ENCODE results near the gene SMIM35.

The SMIM35 gene

DNA sequence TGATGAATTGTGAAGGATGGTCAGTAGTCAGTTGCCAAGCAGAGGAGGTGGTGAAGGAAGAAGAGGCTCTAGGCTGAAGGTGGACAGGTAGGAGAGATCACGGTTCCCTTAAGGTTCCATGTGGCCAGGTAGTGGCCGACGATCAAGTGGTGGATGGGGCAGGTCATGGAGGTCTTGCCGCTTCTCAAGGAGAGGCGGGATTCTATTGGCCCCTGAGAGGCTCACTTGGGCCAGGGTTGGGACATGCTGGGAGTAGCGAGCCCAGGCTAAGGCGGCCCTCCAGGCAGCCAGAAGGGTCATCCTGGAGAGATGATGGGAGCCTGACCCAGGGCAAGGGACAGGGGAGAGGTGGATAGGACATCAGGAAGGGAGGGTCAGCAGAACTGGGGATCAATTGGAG is 30.8 kb downstream of the SMIM35 start:
- no peak for DNase-seq

DNA sequence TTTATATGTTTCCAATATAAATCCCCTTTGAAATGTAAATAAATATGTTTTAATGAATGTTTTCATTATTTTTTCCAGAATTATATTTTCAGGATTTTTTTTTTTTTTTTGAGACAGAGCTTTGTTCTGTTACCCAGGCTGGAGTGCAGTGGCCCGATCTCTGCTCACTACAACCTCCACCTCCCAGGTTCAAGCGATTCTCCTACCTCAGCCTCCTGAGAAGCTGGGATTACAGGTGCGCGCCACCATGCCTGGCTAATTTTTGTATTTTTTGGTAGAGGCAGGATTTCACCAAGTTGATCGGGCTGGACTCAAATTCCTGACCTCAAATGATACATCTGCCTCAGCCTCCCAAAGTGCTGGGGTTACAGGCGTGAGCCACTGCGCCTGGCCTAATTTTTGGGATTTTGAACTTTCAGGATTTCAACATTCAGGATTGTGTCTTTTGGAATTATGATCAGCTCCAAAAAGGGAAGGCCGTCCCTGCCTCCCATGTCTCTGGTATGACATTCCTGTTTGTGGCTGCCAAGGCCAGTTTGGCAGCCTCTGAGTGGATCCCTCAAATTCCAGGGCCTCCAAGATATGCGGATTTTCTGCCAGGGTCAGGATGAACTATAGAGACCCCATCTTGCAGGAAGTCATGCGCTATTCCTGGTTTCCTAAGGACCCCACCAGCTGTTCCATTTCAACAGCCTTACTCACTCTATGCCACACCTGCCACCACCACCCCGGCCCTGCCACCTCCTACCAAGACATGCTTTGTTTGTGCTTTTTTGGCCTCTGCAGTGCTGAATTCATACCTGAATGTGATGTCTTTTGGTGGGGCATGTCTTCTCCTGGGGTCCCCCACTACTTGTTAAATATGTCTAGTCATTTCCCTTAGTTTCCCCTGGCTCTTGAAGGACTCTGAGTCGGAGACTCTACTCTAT is 31.8 kb downstream of the SMIM35 start:
- DNase-seq = no peak

DNA sequence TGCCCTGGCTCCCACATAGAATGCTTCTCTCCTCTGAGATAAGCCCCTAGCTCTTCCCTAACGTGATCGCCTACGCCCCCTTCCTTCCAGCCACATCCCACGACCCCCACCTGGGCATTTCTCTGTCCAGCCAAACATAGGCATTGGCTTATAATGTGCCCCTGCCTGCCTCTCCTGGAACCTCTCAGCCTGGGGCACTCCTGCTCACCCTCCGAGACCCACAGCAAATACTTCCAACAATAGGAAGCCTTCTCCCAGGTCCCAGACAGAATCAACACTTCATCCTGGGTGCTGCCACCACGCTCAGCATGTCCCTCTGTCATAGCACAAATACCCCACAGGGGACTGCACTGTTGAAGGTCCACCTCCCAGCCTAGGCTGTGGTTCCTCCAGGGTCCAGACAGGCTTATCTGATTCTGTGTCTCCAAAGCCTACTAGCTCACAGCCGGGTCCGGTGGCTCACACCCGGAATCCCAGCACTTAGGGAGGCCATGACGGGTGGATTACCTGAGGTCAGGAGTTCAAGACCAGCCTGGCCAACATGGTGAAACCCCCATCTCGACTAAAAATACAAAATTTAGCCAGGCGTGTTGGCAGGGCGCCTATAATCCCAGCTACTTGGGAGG is 34.1 kb downstream of the SMIM35 start:
- no peak for DNase-seq

DNA sequence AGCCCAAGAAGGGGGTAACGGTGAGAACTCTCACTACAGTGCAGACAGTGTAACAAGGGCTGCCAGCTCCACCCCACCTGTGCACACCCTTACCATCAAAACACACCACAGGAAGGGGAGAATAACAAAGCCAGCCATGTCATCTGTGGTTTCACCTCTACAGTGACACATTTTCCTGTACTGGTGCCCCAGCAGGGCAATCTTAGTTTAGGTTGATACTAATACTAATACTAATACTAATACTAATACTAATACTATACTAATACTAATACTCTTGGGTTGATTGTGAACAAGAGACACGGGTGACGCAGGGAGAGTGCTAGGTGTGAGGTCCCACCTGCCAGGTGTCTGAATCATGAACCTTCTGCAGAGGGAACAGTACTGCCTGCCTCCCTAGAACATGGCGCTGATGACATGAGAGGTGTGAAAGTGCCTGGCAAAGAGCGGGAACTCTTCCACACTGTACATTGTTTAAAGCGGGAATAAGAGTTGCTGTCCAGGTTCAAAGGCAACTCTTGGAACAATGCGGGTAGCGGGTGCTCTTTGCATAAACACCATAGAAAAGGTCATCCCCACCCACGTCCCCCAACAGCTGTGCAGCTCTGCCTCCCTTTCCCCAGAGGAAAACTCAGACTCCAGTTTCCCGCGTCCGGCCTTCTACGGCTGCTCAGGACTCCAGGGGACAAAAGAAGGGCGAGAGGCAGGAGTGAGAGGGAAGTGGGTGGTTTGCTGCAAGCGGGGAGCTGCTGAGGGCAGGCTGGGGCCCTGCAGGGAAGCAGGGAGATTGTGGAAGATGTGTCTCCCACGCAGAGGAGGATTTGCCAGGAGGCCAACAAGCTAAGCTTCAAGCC is 34.9 kb downstream of the SMIM35 start:
- peak; percentile 79 to 85 for DNase-seq

DNA sequence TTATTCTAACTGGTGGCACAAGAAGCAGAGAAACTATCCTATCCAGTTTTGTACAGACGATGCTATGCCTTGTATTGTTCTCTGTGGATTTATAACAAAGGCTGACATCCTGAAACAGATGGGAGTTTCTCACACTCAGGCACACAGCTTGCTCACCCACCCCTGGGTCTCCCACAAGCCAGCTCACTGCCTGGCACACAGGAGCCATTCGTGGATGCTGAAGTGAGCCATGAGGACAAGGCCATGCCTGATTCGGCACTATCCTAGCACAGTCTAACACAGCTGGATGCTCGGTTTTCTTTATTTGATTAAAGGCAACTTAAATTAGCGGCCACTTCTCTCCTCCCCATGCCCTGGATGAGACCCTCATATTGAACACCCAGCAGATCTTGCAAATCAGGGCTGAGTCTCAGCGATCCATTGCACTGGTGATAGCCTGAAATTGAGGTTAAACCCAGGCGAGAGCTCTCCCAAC is 35.6 kb downstream of the SMIM35 start:
- DNase-seq = no peak

DNA sequence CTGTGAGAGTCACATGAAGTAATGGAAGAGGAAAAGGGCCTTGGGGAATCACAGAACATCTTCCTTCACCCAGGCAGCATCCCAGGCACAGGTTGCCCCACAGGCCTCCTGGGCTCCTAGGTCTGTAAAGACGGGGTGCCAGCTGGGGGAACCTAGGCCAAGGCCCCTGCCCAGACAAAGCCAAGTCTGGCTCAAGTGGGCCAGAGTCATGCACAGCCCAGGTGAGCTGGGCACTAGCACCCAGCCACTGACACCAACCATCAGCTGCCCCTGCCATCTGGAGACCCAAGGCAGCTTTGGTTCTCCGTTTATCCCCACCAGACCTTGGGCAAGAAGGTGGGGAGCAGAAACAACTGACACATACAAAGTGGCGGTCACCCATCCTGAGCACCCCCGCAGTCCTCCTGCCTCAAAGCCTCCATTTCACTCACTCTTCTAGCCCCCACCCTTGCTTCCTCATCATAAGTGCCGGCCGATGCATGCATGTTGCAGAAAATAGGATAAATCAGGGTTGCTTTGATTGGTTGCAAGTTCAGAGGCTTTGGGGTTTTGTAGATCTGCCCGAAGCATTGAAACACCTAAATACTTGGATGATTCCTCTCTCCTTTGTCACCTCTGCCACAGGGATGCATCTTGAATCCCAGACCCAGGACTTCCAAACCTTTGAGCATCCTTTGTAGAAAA is 36.4 kb downstream of the SMIM35 start:
- DNase-seq = no peak

DNA sequence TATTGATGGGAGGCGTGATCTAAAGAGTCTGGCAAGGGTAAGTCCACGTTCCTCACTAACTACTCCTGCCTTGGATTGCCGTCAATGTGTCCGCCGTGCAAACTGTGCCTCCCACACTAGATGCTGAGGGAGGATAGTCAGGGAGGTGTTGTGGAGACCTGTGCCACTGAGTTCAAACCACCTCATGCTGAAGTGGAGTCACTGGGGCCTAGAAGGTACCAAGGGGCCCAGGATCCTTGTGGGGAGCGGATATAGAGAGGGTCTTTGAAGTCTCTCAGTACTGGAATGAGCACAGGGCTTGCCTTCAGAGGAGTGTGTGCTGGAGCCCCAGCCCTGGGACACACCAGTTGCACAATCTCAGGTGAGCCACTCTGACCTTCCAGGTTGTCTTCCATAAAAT is 37.0 kb downstream of the SMIM35 start:
- DNase-seq = no peak

DNA sequence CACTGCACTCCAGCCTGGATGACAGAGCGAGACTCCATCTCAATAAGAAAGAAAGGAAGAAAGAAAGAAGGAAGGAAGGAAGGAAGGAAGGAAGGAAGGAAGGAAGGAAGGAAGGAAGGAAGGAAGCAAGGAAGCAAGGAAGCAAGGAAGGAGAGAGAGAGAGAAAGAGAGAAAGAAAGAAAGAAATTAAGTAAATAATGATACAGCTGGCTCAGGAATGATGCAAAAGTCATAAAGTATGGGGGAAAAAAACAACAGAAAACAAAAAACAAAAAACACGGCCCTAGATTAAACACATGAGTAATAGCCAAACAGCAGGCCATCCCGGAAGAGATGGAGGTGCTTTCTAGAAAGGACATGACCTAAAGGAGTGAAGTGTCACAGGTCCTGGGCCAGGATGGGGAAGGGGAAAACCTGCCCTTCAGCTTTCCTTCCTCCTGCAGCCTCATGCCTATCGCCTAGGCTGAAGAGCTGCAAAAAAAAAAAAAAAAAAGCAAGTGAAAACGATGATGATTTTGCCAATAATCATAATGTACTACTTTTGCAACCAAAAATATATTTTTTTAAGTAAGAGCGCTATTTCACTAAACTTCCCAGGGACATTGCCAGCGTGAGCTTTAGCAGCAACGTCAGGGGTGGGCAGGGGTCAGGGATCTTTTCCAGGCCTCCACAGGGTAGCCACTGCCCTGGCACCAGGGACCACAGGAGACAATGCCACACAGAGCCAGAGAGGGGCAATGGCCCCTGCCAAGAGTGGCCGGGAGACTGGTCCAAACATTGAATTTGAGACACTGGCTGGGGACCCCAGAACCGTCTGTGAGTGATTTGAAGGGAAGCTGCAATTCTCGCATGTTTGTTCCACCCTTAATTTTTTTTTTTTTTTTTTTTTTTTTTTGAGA is 38.0 kb downstream of the SMIM35 start:
- DNase-seq = peak in 1 of 2 donors; percentile 11

DNA sequence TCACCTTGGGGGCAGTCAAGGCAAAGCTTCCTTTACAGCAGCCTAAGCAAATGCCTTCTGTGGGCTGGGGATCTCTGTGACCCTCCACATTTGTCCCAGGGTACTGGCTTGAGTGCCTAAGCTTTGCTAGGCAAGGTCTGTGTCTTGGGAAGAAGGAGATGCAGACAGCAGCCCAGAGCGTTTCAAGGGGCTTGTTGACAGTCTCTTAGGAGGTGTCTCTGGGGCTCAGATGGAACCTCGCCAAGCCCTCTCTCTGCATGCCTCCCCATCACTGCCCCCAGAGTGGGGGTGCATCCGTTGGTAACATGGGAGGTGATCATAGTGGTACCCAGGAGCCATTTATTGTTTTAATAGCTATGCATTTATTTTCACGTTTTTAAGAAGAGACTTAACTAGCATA is 39.0 kb downstream of the SMIM35 start:
- no peak for DNase-seq

DNA sequence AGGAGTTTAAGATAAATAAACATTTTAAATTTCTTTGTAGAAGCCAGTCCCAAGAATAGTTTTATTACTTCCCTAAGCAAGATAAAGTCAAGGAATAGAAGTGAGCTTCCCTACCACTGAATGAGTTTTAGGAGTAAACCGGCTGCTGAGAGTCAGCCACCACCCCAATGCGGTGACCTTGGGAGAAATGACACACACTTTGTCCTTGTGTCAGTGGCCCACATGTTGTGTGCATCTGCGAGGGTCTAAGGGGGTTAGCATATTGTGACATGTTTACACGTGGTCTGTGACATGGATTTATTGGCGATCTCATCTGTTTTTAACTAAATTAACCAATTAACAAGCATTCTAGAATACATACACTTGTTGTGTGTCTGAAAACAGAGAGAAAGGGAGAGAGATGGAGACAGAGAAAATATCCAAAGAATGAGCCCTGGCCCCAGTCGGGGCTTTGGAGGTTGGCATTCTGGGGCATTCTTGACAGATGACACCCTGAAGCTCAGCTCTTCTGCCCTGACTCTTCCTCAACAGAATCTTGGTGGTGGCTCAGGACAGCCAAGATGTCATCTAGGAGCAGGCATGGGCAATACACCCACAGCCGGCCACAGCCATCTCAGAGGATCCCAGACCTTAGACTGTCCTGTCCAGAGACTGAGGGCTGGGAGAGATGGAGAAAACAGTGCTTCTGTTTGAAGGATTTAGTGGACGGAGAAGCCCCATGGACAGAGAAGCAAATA is 39.6 kb downstream of the SMIM35 start:
- peak in 1 of 2 donors; percentile 4 for DNase-seq

DNA sequence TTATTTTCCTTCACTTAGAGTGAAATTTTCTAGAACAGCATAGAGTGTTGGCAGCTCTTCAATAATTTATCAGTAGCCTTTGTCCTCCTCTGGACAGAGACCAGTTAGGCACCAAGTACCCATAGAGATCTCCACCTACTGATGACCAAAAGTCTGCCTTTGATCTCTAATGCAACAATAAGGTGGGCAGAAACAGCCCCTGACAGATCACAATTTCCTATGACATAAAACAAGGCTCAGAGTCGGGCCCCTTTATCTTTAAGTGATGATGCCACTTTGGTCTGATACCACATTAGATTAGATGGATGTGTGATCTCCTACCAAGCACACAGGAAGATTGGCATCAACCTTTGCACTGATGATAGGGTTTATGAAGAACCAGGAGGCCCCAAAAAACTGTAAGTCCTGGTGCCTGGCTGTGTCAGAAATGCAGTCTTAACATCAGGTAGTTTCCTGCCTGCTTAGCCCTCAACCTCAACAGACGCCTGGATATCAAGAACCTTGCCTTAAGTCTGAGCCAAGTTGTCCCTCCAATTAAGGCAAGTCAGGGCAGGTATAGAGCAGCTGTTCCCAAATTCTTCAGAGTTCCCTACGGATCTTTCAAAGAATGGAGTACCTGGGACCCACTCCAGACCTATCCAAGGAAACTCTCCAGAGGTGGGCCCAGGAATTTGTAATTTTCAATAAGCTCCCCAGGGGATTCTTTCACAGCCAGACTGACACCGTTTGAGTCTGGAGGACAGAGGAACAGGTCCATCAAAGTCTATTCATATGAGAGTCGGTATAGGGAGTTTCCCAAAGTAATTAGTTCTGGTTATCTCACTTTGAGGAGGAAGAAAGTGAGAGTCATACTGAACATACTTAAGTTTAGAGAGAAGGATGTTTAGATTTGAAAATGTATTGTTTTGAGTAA is 40.5 kb downstream of the SMIM35 start:
- DNase-seq = peak; percentile 34 to 79

DNA sequence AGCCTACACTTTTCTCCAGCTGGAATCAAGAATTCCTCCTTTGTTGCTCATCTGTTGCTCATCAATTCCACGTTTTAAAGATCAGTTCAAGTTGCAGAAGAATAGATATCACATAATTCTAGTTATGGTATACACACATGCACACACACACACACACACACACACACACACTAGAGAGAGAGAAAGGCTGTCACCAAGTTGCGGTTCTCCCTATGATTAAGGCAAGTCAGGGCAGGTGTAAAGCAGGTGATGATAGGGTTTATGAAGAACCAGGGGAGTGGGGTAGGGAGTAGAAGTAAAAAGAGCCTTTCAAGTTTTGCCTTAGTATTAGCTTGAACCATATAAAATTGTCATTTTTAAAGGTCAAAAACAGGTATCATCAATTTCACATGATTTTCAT is 41.6 kb downstream of the SMIM35 start:
- peak in 1 of 2 donors; percentile 43 for DNase-seq

DNA sequence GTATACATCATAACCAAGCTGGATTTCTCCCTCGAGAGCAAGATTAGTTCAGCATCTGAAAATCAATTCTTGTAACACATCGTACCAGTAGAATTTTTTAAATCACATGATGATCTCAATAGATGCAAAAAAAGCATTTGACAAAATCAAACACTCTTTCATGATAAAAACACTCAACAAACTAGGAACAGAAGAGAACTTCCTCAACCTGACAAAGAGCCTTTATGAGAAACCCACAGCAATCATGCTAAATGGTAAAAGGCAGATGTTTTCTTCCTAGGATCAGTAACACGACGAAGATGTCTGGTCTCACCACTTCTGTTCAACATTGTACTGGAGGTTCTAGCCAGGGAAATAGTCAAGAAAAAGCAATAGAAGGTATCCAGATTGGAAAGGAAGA is 44.0 kb downstream of the SMIM35 start:
- DNase-seq = peak in 1 of 2 donors; percentile 14

DNA sequence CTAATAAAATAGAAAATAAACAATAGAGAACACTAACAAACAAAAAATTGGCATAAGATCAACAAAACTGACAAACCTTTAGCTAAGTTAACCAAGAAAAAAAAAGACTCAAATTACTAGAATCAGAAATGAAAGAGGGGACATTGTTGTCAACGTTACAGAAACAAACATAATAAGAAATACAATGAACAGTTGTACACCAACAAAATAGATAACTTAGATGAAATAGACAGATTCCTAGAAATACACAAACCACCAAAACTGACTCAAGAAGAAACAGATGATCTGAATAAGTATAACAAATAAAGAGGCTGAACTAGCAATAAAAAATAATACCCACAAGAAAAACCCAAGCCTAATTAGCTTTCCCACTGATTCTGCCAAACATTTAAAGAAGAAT is 44.6 kb downstream of the SMIM35 start:
- DNase-seq = peak in 1 of 2 donors; percentile 48

DNA sequence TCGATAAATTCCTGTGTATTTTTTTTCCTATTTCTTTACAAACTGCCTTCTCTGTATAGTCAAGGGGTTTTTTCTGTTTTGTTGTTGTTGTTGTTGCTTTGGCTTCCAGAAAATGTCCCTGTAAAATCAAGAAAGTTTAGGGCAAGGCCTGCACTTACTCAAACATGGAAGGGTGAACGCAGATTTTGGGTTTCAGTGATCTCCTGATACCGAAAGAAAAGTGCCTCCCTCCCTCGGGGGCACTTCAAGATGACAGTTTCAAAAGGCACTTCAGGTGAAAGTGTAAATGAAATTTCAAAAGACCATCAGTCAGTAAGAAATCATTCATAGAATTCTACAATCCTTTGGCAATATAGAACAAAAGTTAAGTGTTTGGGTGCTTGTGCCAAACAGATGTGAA is 53.3 kb downstream of the SMIM35 start:
- DNase-seq = no peak

DNA sequence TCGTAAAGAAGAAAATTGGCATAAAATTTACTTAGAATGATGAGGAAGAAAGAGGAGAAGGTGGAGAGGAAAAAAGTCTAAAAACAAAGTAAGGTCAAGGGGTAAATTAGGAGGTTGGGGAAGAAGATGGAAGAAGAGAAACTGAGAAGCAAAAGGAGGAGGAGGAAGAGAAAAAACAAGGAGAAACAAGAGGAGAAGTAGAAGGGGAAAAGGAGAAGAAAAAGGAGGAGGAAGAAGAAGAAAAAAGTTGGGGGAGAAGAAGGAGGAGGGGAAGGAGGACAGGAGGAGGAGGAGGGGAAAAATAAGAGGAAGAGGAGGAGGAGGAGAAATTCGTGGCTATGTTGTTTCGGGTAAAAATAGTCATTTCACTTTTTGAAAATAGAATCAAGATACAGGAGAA is 58.1 kb downstream of the SMIM35 start:
- no peak for DNase-seq

DNA sequence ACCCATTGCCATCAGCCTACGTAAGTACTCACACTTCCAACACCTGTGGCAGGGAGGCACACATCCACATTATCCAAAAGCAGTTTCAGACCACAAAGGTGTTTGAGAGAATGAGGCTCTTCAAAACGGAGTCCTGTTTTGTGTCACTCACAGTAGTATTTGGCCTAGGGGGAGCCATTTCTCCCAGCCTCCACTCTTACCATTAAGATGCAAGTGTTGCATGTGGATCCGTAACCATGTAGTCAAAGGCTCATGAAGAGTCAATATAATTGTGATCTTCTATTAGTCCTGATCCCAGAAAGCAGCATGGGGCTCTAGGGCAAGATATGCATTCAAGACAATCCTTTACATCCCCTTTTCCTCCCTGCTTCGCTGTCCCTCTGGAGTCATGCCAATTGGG is 59.1 kb downstream of the SMIM35 start:
- no peak for DNase-seq

DNA sequence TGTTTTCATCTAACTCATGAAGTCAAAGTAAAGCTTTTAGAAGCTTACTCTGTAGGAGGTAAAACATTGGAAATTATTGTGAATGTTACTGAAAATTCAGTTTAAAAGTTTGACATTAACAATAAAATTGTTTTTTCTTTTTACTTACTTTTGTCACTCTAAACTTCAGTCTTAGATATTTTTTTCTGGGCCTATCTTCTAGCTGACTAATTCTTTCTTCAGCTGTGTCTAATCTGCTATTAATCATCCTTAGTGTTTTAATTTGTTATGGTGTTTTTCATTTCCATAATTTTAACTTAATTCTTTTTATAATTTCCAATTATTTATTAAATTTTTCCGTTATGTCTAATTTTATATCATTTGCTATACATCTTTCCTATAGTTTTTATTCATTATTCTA is 65.6 kb downstream of the SMIM35 start:
- no peak for DNase-seq

DNA sequence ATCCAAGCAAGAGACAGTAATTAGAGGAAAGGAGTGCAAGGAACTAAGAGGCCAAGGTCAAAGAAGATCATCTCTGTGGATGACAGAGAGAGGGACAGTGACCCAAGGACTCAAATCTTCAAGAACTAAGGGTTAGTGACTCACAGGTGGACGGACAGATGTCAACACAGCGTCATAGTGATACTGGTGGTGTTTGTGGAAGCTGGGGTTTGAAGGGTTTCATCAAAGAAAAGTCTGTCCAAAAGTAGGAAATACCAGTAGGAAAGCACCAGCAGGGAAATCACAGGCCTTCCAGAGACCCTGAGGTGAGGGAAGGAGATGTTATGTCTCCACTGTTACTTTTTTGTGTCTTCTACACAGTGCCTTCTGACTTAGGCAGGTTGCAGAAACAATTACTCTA is 68.4 kb downstream of the SMIM35 start:
- DNase-seq = no peak
